Esophagus (tissue), 2 donors: Measurements from ENCODE around the gene NPY5R. TPM values are rescaled to one million over a fixed set of nuclear protein-coding genes. Genes with fewer than 3 reads are reported as not detected.

Experiments used
- H3K27ac ChIP-seq, 2 donors: one replicate each; pipeline ENCODE4 v1.5.1; 2013; ENCODE audit warnings: low read depth in 2 of 2, mild to moderate bottlenecking in 2 of 2, inconsistent platforms in 1 of 2, low read length in 1 of 2, moderate library complexity in 1 of 2
- H3K27me3 ChIP-seq, 2 donors: one replicate each; pipeline ENCODE4 v1.6.1; 2013; ENCODE audit warnings: low read length in 2 of 2, control low read depth in 1 of 2, mild to moderate bottlenecking in 1 of 2; ENCODE audit not compliant: insufficient read depth in 2 of 2, control insufficient read depth in 1 of 2
- H3K36me3 ChIP-seq, 2 donors: one replicate each; pipeline ENCODE4 v1.6.1; 2013; ENCODE audit warnings: low read length in 1 of 2; ENCODE audit not compliant: control insufficient read depth in 2 of 2, insufficient read depth in 2 of 2
- H3K4me1 ChIP-seq, 2 donors: one replicate each; pipeline ENCODE4 v1.6.1; 2013; ENCODE audit warnings: low read length in 1 of 2; ENCODE audit not compliant: control insufficient read depth in 2 of 2, insufficient read depth in 2 of 2
- H3K4me3 ChIP-seq, 2 donors: one replicate each; pipeline ENCODE4 v1.5.1; 2013; ENCODE audit warnings: low read length in 2 of 2, mild to moderate bottlenecking in 2 of 2, low read depth in 1 of 2, moderate library complexity in 1 of 2
- H3K9me3 ChIP-seq, 2 donors: one replicate each; pipeline ENCODE4 v1.6.1; 2013; ENCODE audit warnings: mild to moderate bottlenecking in 2 of 2, low read depth in 1 of 2, low read length in 1 of 2, moderate library complexity in 1 of 2; ENCODE audit not compliant: control insufficient read depth in 2 of 2, insufficient read depth in 1 of 2
- WGBS, 2 donors: extraction: QIAGEN DNeasy Blood & Tissue Kit; methylation state at CpG; one replicate each; pipeline ENCODE4 v1.1.7; 2013; 5-methylcytosine and 5-hydroxymethylcytosine counted together
- polyA plus RNA-seq, 2 donors: library from polyadenylated mRNA; stranded (reverse); fragments of 200-250 nt; gene quantifications; one replicate each; pipeline ENCODE4 v1.2.3, GENCODE V29; 2013
- donor health status: healthy with polysubstance abuse.
- donor health status: Bipolar disorder and iron deficiency.

Gene NPY5R
- polyA plus RNA-seq, 2 donors = 0.04 TPM; not detected in 1

DNA sequence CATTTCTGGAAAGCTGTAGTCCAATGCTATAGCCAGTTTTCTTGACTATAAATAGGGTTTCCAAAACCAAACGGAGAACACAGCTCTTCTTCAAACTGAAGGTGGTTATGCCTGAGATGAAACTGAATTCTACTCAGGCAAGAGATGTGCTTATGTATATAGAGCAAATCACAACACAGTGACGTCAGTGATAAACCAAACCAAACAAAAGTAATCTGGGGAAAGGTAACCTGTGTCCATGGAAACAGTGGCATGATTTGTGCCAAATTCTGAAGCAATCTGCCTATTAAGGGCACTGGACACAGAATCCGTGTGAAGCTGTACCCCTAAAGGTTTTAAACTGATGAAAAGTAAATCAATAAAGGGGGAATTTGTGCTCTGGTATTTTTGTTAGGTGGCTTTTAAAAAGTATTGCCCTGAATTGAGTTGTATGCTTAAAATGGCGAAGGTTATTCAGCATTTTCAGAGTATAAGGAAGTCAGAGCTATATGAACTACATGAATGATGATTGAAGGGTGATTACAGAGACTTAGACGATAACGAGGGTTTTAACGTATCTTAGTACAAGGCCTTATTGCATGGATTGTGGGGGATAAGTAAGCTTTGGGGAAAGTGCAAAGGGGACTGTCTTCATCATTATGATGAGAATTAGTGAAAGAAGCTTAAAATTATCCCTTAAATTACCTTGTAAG, 38.6 kb downstream of the NPY5R start:
- Histone ChIP-seq H3K4me3 (no peak overlapping the region), H3K27ac (no peak overlapping the region), H3K36me3 (no peaks in the 10 kb centered on the region), H3K9me3 (no peaks in the 10 kb centered on the region), H3K4me1 (no peaks in the 10 kb centered on the region), H3K27me3 (no peaks in the 10 kb centered on the region)
- WGBS, 2 donors = 72% methylated on average over 7 of the region's 7 CpGs

GRCh38 chr4:163384434-163384833, 40.7 kb downstream of the NPY5R start:
- Histone ChIP-seq H3K27ac (no peak overlapping the region), H3K36me3 (no peaks in the 10 kb centered on the region), H3K27me3 (no peaks in the 10 kb centered on the region), H3K4me3 (no peak overlapping the region), H3K9me3 (no peaks in the 10 kb centered on the region), H3K4me1 (no peaks in the 10 kb centered on the region)
- 86 to 91% methylated on average over 5 of the region's 5 CpGs for WGBS, 2 donors

- Histone ChIP-seq H3K4me1 (no peaks in the 10 kb centered on the region), H3K9me3 (no peaks in the 10 kb centered on the region), H3K27me3 (no peaks in the 10 kb centered on the region), H3K36me3 (no peaks in the 10 kb centered on the region), H3K27ac (no peak overlapping the region), H3K4me3 (no peak overlapping the region)
These were observed 41.2 kb downstream of the NPY5R start for GRCh38 chr4:163384926-163385325.

- Histone ChIP-seq H3K9me3 (no peaks in the 10 kb centered on the region), H3K27me3 (no peaks in the 10 kb centered on the region), H3K4me1 (no peaks in the 10 kb centered on the region), H3K36me3 (no peaks in the 10 kb centered on the region), H3K4me3 (no peak overlapping the region), H3K27ac (no peak overlapping the region)
- WGBS, 2 donors = 66 to 68% methylated on average over 4 of the region's 4 CpGs
These were observed 41.8 kb downstream of the NPY5R start for GRCh38 chr4:163385466-163385865.

GRCh38 chr4:163391756-163392155, 48.1 kb downstream of the NPY5R start:
- no peak overlapping the region for H3K27ac ChIP-seq
- H3K4me1 ChIP-seq = no peaks in the 10 kb centered on the region
- H3K4me3 ChIP-seq = no peak overlapping the region
- WGBS, 2 donors = 30 to 49% methylated on average over 2 of the region's 2 CpGs
- H3K9me3 ChIP-seq = no peaks in the 10 kb centered on the region
- no peaks in the 10 kb centered on the region for H3K27me3 ChIP-seq
- H3K36me3 ChIP-seq = no peaks in the 10 kb centered on the region

- no peaks in the 10 kb centered on the region for H3K36me3 ChIP-seq
- H3K4me3 ChIP-seq = no peak overlapping the region
These were observed 48.6 kb downstream of the NPY5R start for GRCh38 chr4:163392328-163392727.

GRCh38 chr4:163393471-163393870, 49.8 kb downstream of the NPY5R start:
- Histone ChIP-seq H3K9me3 (no peaks in the 10 kb centered on the region), H3K4me1 (no peaks in the 10 kb centered on the region), H3K36me3 (no peaks in the 10 kb centered on the region), H3K4me3 (no peak overlapping the region), H3K27ac (no peak overlapping the region), H3K27me3 (no peaks in the 10 kb centered on the region)
- 88 to 92% methylated on average over 6 of the region's 6 CpGs for WGBS, 2 donors

More at GRCh38 chr4:163392328-163392727, 48.6 kb downstream of the NPY5R start:
- Histone ChIP-seq H3K27me3 (no peaks in the 10 kb centered on the region), H3K4me1 (no peaks in the 10 kb centered on the region), H3K9me3 (no peaks in the 10 kb centered on the region), H3K27ac (no peak overlapping the region)
- WGBS, 2 donors = 71 to 72% methylated on average over 4 of the region's 4 CpGs

GRCh38 chr4:163395055-163395454, 51.4 kb downstream of the NPY5R start:
- no peak overlapping the region for H3K27ac ChIP-seq
- no peaks in the 10 kb centered on the region for H3K36me3 ChIP-seq
- no peak overlapping the region for H3K4me3 ChIP-seq
- no peaks in the 10 kb centered on the region for H3K27me3 ChIP-seq
- no peaks in the 10 kb centered on the region for H3K9me3 ChIP-seq
- no peaks in the 10 kb centered on the region for H3K4me1 ChIP-seq

DNA sequence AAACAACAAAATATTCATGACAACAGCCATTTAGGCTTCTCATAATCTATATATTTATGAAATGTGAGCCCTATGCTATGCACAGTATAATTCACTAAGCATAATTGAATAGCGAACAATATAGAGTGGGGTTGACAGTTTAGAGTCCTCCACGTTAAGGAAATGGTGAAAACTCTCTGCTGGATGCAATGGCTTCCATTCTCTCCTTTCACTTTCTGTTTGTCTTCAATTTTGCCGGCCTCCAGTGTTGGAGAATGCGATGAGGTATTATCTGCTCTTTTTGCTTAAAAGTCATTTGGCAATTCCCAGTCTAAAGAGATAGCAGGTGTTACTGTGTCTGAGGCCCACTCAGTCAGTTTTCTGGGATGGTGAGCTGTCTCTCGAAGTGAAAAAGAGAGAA, 52.1 kb downstream of the NPY5R start:
- Histone ChIP-seq H3K27me3 (no peaks in the 10 kb centered on the region), H3K27ac (no peak overlapping the region), H3K9me3 (no peaks in the 10 kb centered on the region), H3K36me3 (no peaks in the 10 kb centered on the region), H3K4me3 (no peak overlapping the region), H3K4me1 (no peaks in the 10 kb centered on the region)
- WGBS, 2 donors = 67% methylated on average over 5 of the region's 5 CpGs

DNA sequence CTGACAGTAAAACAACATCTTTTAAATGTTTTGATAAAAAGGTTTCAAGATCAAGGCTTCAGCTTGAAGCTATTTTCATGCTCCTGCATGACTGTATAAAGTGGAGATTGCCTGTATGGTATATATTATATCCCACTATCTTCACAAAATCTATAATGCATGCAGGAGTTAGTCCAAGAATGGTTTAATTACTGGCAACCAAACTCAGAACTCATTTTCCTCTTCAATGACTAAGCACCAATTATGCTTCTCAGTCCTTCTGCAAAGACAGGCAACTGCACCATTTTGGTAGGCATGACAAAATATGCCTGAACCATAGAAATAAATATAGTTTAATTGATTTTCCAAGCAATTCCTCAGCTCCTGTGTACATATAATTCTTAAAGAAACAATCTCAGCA, 54.5 kb downstream of the NPY5R start:
- no peaks in the 10 kb centered on the region for H3K9me3 ChIP-seq
- H3K27me3 ChIP-seq = no peaks in the 10 kb centered on the region
- no peaks in the 10 kb centered on the region for H3K4me1 ChIP-seq
- H3K4me3 ChIP-seq = no peak overlapping the region
- no peak overlapping the region for H3K27ac ChIP-seq
- no peaks in the 10 kb centered on the region for H3K36me3 ChIP-seq
